ENCODE results near the gene NR2E3.
"Not testable (repeated sequence)": the region's sequence is repeated elsewhere in the genome, so short reads cannot be mapped to it uniquely, and the experiment has no call there.

Gene NR2E3

GRCh38 chr15:71815301-71815700 lies 4.9 kb downstream of the NR2E3 start:
- no peak for DNase-seq (ENCODE audit: low spot score)

GRCh38 chr15:71817351-71817750 lies 7.0 kb downstream of the NR2E3 start:
- no peak for DNase-seq (ENCODE audit: low spot score)

DNA sequence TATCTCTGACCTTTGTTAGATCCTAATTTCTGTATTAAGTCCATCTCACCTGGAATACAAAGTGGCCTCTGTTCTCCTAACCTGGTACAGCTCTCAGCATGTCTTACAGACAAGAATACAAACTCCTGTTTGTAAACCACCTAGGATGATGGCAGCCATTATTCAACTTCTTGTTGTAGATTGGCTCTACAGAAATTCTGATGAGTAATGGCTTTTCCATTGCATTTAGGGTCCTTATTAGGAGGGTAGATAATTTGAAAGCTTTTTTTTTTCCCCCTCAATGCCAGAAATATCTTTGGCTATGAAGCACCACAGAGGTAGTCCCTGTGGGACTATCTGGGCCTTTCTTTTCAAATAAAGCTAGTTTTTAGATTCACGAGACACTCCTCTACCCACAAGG lies 9.8 kb downstream of the NR2E3 start:
- DNase-seq (ENCODE audit: low spot score): no peak

DNA sequence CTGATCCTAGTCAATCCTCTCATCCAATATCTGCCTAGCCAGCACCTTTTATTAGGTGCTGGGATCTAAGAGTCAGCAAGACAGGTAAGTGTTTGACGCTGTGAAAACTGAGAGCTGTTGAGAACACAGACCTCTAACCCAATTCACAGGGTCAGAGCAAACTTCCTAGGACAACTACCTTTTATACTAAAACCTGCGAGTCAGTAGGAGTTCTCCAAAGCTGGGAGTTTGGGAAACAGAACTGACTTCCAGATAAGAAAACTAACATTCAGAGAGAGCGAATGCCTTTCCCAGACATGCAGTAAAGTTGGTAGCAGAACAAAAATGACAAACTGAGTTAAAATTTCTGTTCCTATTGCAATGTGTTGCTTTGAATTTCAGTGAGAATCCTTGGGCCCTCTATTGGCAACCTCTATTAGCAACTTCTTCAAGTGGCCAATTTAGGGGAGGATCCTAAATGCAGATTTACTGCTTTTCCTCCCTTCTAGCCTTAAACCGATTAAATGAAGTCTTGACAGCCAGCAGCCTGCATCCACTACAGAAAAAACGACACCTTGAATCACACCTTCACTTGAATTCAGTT lies 11.3 kb downstream of the NR2E3 start:
- DNase-seq (ENCODE audit: low spot score): no peak

DNA sequence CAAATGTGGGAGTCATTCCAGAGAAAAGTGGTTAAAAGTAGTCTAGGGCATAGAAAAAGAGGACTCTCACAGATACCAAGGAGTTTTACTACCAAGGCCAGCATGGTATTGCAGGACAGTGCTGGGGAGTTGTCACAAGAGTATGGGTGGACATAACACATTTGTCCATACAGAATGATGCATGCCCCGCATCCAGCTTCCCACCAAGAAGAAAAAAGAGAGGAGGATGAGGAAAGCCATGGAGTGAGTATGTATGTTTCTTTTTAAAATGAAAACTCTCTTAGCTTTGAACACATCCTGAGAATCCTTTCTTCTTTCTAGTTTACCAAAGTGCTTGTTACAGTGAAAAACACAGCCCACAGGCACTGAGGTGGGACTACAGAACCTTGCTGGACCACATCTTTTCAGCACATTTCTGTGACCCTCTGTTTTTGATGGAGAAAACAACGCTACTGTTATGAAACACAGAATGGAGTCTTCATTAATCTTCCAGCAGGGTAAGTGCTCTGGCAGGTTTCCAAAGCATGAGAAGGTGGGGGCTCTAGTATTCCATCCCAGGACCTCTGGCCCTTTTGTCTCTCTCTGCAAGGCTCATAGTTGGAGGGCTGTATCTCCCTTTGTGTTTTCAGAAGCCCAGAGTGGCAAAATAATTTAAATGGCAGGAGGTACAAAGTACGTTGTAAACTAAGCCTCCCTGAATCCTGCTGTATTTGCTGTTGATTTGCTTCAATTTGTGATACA lies 12.7 kb downstream of the NR2E3 start:
- DNase-seq (ENCODE audit: low spot score): no peak

DNA sequence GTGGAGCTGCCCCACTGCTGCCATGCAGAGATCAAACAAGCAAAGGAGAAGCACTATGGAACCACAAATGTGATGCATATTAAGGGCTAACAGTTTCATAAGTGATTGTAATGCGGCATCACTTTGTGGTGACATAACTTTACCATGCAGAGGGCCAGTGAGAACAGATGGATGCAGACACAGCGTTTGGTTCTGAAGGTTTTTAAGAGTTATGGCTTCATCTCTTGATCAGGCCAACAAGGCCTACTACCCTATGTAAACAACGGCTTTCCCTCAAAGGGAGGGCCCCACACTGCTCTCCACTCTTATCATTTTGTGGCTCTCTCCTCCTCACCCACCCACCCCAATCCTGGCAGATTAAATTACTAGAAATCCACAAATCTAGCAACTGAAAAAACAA lies 13.4 kb downstream of the NR2E3 start:
- DNase-seq (ENCODE audit: low spot score): no peak

DNA sequence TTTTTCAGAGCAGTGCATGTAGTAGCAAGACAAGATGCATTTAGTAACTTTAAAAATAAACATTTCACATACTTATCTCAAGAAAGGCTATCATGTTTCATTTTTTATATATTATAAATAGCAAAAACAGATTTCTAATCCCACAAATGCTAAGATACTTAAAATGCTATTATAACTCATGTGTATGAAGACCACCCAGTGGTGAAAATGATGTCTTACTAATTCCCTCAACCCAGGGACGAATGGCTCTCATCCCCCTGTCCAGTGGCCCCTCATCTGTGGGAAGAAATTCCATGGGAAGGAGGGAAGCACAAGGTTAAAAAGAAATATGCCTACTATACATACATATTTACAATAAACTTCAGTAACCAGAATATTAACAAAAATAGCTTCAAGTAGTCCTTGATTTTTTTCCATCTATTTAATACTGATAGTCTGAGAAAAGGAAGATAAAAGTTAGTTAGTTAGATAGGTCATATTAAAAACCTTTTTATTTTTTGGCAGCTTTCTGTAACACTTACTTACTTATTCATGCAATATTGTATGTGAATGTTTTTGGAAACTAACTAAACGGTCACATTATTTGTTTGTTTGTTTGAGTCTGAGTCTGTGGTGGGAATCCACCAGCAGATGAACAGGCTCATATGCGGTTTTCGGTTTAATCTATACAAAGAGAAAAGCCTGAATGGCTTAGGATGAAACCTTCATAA lies 14.8 kb downstream of the NR2E3 start:
- DNase-seq (ENCODE audit: low spot score): no peak

DNA sequence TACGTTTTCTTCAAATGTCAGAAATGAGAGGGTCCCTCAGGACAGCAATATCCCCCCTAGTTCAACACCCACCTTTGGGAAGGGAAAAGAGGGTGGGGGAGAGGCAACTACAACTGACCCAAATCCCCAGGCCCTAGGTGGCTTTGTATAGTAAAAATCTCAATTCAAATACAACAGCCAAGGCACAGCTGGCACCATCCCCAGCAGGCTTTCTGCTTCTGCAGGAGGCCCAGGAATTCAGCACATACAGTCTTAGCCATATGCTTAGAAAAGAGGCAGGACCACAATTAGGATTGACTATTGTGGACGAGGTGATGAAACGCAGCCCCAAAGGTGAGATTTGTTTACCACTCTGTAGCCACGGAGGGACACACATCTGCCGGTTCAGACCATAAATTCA lies 15.8 kb downstream of the NR2E3 start:
- no peak for DNase-seq (ENCODE audit: low spot score)

DNA sequence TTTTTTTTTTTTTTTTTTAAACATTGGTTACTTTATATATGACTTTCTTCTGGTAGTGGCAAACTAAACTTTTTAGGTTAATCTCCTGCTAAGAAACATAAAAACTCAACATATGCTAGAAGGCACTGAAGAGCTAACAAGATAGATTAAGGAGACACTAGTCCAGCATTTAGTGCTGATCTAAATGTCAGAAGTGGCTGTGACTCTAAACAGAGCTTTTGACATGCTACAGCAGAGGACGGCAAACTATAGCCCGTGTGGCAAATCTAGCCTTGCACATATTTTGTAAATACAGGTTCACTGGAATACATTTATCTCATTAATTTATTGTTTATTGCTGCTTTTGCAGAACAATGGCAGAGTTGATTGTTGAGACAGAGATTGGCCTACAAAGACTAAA lies 20.6 kb downstream of the NR2E3 start:
- DNase-seq (ENCODE audit: low spot score): no peak

DNA sequence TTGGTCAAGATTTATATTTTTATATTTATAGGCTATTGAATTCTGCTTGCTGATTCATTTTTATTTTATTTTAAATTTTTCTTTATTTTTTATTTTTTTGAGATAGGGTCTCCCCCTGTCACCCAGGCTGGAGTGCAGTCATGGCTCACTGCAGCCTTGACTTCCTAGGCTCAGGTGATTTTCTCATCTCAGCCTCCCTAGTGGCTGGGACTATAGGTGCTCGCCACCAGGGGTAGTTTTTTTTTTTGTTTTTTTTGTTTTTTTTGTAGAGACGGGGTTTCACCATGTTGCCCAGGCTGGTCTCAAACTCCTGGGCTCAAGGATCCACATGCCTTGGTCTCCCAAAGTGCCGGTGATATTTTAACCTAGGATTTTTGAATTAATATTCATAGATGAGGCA lies 31.2 kb downstream of the NR2E3 start:
- DNase-seq (ENCODE audit: low spot score): no peak

DNA sequence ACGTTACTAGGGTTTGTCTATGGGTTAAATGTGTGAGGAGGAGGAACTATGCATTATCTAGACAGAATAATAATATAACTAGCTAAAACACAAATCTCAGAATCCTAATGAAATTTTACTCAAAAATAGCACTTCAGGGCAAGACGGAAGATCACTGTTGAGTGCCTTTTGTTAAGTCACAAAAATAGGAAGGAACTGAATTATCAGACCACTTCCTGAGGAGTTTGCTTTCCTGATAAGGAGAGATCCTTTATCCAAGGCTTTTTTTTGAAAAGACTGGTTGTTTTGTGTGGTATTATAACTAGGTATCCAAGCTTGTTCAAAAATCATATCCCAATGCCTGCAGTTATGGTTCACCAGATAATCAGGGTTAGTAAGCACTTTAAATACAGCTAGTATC lies 34.6 kb downstream of the NR2E3 start:
- DNase-seq (ENCODE audit: low spot score): no peak

GRCh38 chr15:71853543-71853942 lies 43.2 kb downstream of the NR2E3 start:
- no peak for DNase-seq (ENCODE audit: low spot score)

DNA sequence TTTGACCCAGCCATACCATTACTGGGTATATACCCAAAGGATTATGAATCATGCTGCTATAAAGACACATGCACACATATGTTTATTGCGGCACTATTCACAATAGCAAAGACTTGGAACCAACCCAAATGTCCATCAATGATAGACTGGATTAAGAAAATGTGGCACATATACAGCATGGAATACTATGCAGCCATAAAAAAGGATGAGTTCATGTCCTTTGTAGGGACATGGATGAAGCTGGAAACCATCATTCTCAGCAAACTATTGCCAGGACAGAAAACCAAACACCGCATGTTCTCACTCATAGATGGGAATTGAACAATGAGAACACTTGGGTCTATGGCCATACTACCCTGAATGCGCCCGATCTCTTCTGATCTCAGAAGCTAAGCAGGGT lies 47.9 kb downstream of the NR2E3 start:
- not testable (repeated sequence) for DNase-seq (ENCODE audit: low spot score)

Data from cerebellar cortex (tissue), 1 donor.